HCT116 (cell line): Measurements from ENCODE around the gene CFAP77. TPM values are rescaled to one million over a fixed set of nuclear protein-coding genes. Genes with fewer than 3 reads are reported as not detected.

ENCODE experiments used
- ATAC-seq: fragments of 200-7000 bp; cut with Tn5 transposase; 2 replicates; pipeline ENCODE4 v1.9.1; 2020; ENCODE audit warnings: mild to moderate bottlenecking, moderate library complexity
- BruUV-seq: library from RNA; stranded (reverse); fragments of 400-500 nt; replicated peaks from 2 replicates; lab custom pipeline; 2021; lab: Mats Ljungman, UMichigan
- CTCF ChIA-PET: fragments of 300-600 bp; sonication (Branson Sonifier 250); formaldehyde crosslinking; loops from one replicate; lab custom pipeline; 2021; ENCODE audit warnings: antibody characterized with exemption; lab: Charles Lee
- POLR2A ChIA-PET: fragments of 300-600, 350-600 bp; sonication (Branson Sonifier 250); formaldehyde crosslinking; loops from one replicate; lab custom pipeline; 2021; ENCODE audit warnings: antibody characterized with exemption; lab: Charles Lee
- RAD21 ChIA-PET, 2 experiments: fragments of 300-600 bp; sonication (Branson Sonifier 250); formaldehyde crosslinking; loops; one replicate each; lab custom pipeline; 2023; ENCODE audit warnings: low total read pairs in 2 of 2; ENCODE audit not compliant: uncharacterized antibody in 2 of 2, unreplicated experiment in 2 of 2, low non-redundant PET in 1 of 2; lab: Charles Lee
- DNase-seq: peaks from one replicate; pipeline ENCODE4 v3.0.0-alpha.2; 2010; ENCODE audit warnings: low read depth, low spot score
- H2AFZ ChIP-seq: fragments of 200-600 bp; shearing (Covaris generic), sonication (generic); 2 replicates; pipeline ENCODE4 v1.6.1; 2017; ENCODE audit warnings: low read depth, mixed run types, mixed read lengths, antibody characterized with exemption, low read length; ENCODE audit not compliant: poor library complexity, severe bottlenecking
- H3K27ac ChIP-seq: 2 replicates; pipeline ENCODE4 v1.5.1; 2012; ENCODE audit warnings: low read depth, low read length
- H3K27me3 ChIP-seq: fragments of 200-600 bp; sonication (generic); 2 replicates; pipeline ENCODE4 v1.6.1; 2016; ENCODE audit warnings: mixed run types, low read length, mixed read lengths; ENCODE audit not compliant: insufficient read depth
- H3K36me3 ChIP-seq, 2 experiments: fragments of 200-500 bp in 1 of 2; fragments of 200-600 bp in 1 of 2; sonication (Bioruptor generic) in 1 of 2; sonication (generic) in 1 of 2; 2 replicates each; pipeline versions ENCODE4 v1.5.1 to v1.6.1; 2014 to 2016; ENCODE audit warnings: low read length in 2 of 2, inconsistent platforms in 1 of 2, mixed read lengths in 1 of 2, mixed run types in 1 of 2; ENCODE audit not compliant: insufficient read depth in 2 of 2, control insufficient read depth in 1 of 2
- H3K4me1 ChIP-seq, 2 experiments: fragments of 200-600 bp in 1 of 2; sonication (generic) in 1 of 2; 2 replicates each; pipeline versions ENCODE4 v1.5.1 to v1.6.1; 2012 to 2017; ENCODE audit warnings: low read length in 2 of 2, inconsistent platforms in 1 of 2, mild to moderate bottlenecking in 1 of 2, mixed read lengths in 1 of 2, mixed run types in 1 of 2, moderate library complexity in 1 of 2; ENCODE audit not compliant: insufficient read depth in 2 of 2, control insufficient read depth in 1 of 2
- H3K4me2 ChIP-seq: fragments of 200-600 bp; sonication (generic); 2 replicates; pipeline ENCODE4 v1.6.1; 2017; ENCODE audit warnings: mixed run types, low read length, mixed read lengths
- H3K4me3 ChIP-seq, 2 experiments: fragments of 200-600 bp in 1 of 2; sonication (generic) in 1 of 2; replicated peaks in 1 of 2; 2 replicates each; pipeline ENCODE4 v1.5.1; 2011 to 2016; ENCODE audit warnings: low read length in 2 of 2, control low read depth in 1 of 2, low read depth in 1 of 2, mild to moderate bottlenecking in 1 of 2, mixed read lengths in 1 of 2, mixed run types in 1 of 2
- H3K79me2 ChIP-seq: fragments of 200-600 bp; sonication (generic); 2 replicates; pipeline ENCODE4 v1.6.1; 2017; ENCODE audit warnings: mild to moderate bottlenecking, mixed run types, low read length, moderate library complexity, mixed read lengths; ENCODE audit not compliant: insufficient read depth
- H3K9ac ChIP-seq: fragments of 200-600 bp; sonication (generic); 2 replicates; pipeline ENCODE4 v1.6.1; 2016; ENCODE audit warnings: low read length, mixed read lengths
- H3K9me2 ChIP-seq: fragments of 200-600 bp; sonication (generic), shearing (Covaris generic); 2 replicates; pipeline ENCODE4 v1.6.1; 2017; ENCODE audit warnings: mixed run types, mild to moderate bottlenecking, moderate library complexity; ENCODE audit not compliant: insufficient read depth
- H3K9me3 ChIP-seq, 2 experiments: fragments of 200-500 bp in 1 of 2; fragments of 200-600 bp in 1 of 2; sonication (Bioruptor generic) in 1 of 2; sonication (generic) in 1 of 2; 2 replicates each; pipeline ENCODE4 v1.6.1; 2014 to 2017; ENCODE audit warnings: low read length in 2 of 2, mixed read lengths in 2 of 2, inconsistent platforms in 1 of 2, low read depth in 1 of 2, mild to moderate bottlenecking in 1 of 2, mixed run types in 1 of 2, moderate library complexity in 1 of 2; ENCODE audit not compliant: control insufficient read depth in 1 of 2, insufficient read depth in 1 of 2
- H4K20me1 ChIP-seq: fragments of 200-600 bp; sonication (generic), shearing (Covaris generic); 2 replicates; pipeline ENCODE4 v1.6.1; 2017; ENCODE audit warnings: mixed run types, mild to moderate bottlenecking, moderate library complexity; ENCODE audit not compliant: insufficient read depth
- ATF3 ChIP-seq: IDR thresholded peaks from 2 replicates; pipeline ENCODE4 v1.6.1; 2012
- CBX3 ChIP-seq: IDR thresholded peaks from 2 replicates; pipeline ENCODE4 v1.6.1; 2012; ENCODE audit warnings: low read depth
- CEBPB ChIP-seq: IDR thresholded peaks from 2 replicates; pipeline ENCODE4 v1.6.1; 2012; ENCODE audit warnings: low read depth
- CTCF ChIP-seq, 3 experiments: fragments of 200-600 bp in 1 of 3; sonication (generic) in 1 of 3; IDR thresholded peaks in 2 of 3; conservative IDR thresholded peaks in 1 of 3; 2 replicates each; pipeline ENCODE4 v1.5.1; 2012 to 2017; ENCODE audit warnings: low read depth in 2 of 3, low read length in 2 of 3, antibody characterized with exemption in 1 of 3, borderline replicate concordance in 1 of 3, control low read depth in 1 of 3, mild to moderate bottlenecking in 1 of 3, mixed read lengths in 1 of 3, mixed run types in 1 of 3, moderate library complexity in 1 of 3; ENCODE audit not compliant: insufficient read depth in 1 of 3
- ELF1 ChIP-seq: IDR thresholded peaks from 2 replicates; pipeline ENCODE4 v1.6.1; 2012; ENCODE audit warnings: low read depth, borderline replicate concordance
- EZH2phosphoT487 ChIP-seq: fragments of 200-600 bp; IDR thresholded peaks from 2 replicates; pipeline ENCODE4 v1.6.1; 2018; ENCODE audit warnings: antibody characterized with exemption, borderline replicate concordance
- FOSL1 ChIP-seq: IDR thresholded peaks from 2 replicates; pipeline ENCODE4 v1.6.1; 2012; ENCODE audit warnings: low read depth
- JUND ChIP-seq: IDR thresholded peaks from 2 replicates; pipeline ENCODE4 v1.6.1; 2012
- MAX ChIP-seq: IDR thresholded peaks from 2 replicates; pipeline ENCODE4 v1.6.1; 2012
- POLR2A ChIP-seq: IDR thresholded peaks from 2 replicates; pipeline ENCODE4 v1.7.0; 2011; ENCODE audit warnings: borderline replicate concordance; ENCODE audit not compliant: insufficient read depth, insufficient read length; ENCODE audit errors: extremely low read depth
- SIN3A ChIP-seq: IDR thresholded peaks from 2 replicates; pipeline ENCODE4 v1.6.1; 2012; ENCODE audit warnings: low read depth
- TCF7L2 ChIP-seq: IDR thresholded peaks from 2 replicates; pipeline ENCODE4 v1.7.0; 2011; ENCODE audit warnings: borderline replicate concordance, inconsistent platforms; ENCODE audit not compliant: insufficient read depth, insufficient read length; ENCODE audit errors: extremely low read depth
- intact Hi-C: fragments of 100-400 bp; cut with micrococcal nuclease; formaldehyde crosslinking; loops from 2 replicates; pipeline ENCODE4 v1.10.0; 2022
- total RNA-seq: library from RNA; stranded (reverse); gene quantifications from one replicate; pipeline ENCODE4 v1.2.1, GENCODE V29; 2021; ENCODE audit not compliant: unreplicated experiment
- TF ChIP-seq, protein P1 (sequence below): IDR thresholded peaks from 2 replicates; pipeline ENCODE4 v1.6.1; 2012; ENCODE audit warnings: low read depth
- TF ChIP-seq, protein P2 (sequence below): IDR thresholded peaks from 2 replicates; pipeline ENCODE4 v1.6.1; 2011; ENCODE audit warnings: mild to moderate bottlenecking, low read length, moderate library complexity; ENCODE audit not compliant: insufficient replicate concordance; ENCODE audit errors: extremely low read depth

CFAP77 gene
- total RNA-seq, 1 experiment from 2014 or later, result 0.98 TPM

- Histone ChIP-seq H4K20me1 (no peaks in the 10 kb centered on the region), H3K9me3 (no peaks in the 10 kb centered on the region), H3K4me1 (0 out of 4 replicates have a peak, but pooled peaks cover 0 to 2% of the 10 kb centered on the region in 2 experiments), H3K27ac (no peak overlapping the region), H3K4me3 (no peak overlapping the region), H3K4me2 (no peak overlapping the region), H3K79me2 (no peaks in the 10 kb centered on the region), H2AFZ (no peak overlapping the region), H3K27me3 (no peaks in the 10 kb centered on the region), H3K9me2 (no peaks in the 10 kb centered on the region), H3K9ac (no peak overlapping the region), H3K36me3 (peaks cover 7 to 11% of the 10 kb centered on the region in 2 experiments; a peak in 3 of 4 replicates)
- TF ChIP-seq POLR2A (no peak), SIN3A (no peak), JUND (no peak), ELF1 (no peak), CBX3 (no peak), TCF7L2 (no peak), EZH2phosphoT487 (no peak), CEBPB (no peak), FOSL1 (no peak), MAX (no peak), CTCF (IDR thresholded peaks at IDR 0.05 in 2 of 3, conservative IDR thresholded peaks at IDR 0.05 in 1 of 3; ENCODE audit: borderline replicate concordance in 1 of 3, insufficient read depth in 1 of 3, low read depth in 2 of 3, low read length in 2 of 3) (no peak), ATF3 (no peak)
- TF ChIP-seq, protein P1, sequence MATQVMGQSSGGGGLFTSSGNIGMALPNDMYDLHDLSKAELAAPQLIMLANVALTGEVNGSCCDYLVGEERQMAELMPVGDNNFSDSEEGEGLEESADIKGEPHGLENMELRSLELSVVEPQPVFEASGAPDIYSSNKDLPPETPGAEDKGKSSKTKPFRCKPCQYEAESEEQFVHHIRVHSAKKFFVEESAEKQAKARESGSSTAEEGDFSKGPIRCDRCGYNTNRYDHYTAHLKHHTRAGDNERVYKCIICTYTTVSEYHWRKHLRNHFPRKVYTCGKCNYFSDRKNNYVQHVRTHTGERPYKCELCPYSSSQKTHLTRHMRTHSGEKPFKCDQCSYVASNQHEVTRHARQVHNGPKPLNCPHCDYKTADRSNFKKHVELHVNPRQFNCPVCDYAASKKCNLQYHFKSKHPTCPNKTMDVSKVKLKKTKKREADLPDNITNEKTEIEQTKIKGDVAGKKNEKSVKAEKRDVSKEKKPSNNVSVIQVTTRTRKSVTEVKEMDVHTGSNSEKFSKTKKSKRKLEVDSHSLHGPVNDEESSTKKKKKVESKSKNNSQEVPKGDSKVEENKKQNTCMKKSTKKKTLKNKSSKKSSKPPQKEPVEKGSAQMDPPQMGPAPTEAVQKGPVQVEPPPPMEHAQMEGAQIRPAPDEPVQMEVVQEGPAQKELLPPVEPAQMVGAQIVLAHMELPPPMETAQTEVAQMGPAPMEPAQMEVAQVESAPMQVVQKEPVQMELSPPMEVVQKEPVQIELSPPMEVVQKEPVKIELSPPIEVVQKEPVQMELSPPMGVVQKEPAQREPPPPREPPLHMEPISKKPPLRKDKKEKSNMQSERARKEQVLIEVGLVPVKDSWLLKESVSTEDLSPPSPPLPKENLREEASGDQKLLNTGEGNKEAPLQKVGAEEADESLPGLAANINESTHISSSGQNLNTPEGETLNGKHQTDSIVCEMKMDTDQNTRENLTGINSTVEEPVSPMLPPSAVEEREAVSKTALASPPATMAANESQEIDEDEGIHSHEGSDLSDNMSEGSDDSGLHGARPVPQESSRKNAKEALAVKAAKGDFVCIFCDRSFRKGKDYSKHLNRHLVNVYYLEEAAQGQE, result no peak
- TF ChIP-seq, protein P2, sequence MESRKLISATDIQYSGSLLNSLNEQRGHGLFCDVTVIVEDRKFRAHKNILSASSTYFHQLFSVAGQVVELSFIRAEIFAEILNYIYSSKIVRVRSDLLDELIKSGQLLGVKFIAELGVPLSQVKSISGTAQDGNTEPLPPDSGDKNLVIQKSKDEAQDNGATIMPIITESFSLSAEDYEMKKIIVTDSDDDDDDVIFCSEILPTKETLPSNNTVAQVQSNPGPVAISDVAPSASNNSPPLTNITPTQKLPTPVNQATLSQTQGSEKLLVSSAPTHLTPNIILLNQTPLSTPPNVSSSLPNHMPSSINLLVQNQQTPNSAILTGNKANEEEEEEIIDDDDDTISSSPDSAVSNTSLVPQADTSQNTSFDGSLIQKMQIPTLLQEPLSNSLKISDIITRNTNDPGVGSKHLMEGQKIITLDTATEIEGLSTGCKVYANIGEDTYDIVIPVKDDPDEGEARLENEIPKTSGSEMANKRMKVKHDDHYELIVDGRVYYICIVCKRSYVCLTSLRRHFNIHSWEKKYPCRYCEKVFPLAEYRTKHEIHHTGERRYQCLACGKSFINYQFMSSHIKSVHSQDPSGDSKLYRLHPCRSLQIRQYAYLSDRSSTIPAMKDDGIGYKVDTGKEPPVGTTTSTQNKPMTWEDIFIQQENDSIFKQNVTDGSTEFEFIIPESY, result no peak
- ChIA-PET POLR2A (no interaction called here), CTCF (interaction anchor here (0.6 kb wide), 1 partner anchor 24 kb away, joined by 3 read pairs; no protein-coding TSS in a partner anchor), RAD21 (no interaction called here)
- no peak for DNase-seq
- peak; percentile 49 for ATAC-seq
- no TSS peak for BruUV-seq
- intact Hi-C loops, result no loop called here
Observed at GRCh38 chr9:132372177-132373095, 37.6 kb upstream of the CFAP77 start.
